GM12872 (cell line): Measurements from ENCODE around the gene IL1R1.

Experiments
- CTCF ChIP-seq: IDR thresholded peaks from 3 replicates; pipeline ENCODE4 v1.5.1; 2011; ENCODE audit warnings: low read depth, mild to moderate bottlenecking, low read length, moderate library complexity; ENCODE audit not compliant: insufficient read depth

The IL1R1 gene

GRCh38 chr2:102191501-102191900 is 49.0 kb downstream of the IL1R1 start:
- TF ChIP-seq CTCF = no peak

- no peak for TF ChIP-seq CTCF
These were observed 50.5 kb downstream of the IL1R1 start for GRCh38 chr2:102193074-102193473.

- no peak for TF ChIP-seq CTCF
These were observed 52.2 kb downstream of the IL1R1 start for GRCh38 chr2:102194609-102195268.

GRCh38 chr2:102197389-102198137 is 55.0 kb downstream of the IL1R1 start:
- TF ChIP-seq CTCF = no peak

GRCh38 chr2:102200539-102200938 is 58.0 kb downstream of the IL1R1 start:
- TF ChIP-seq CTCF = no peak

- no peak for TF ChIP-seq CTCF
These were observed 62.1 kb downstream of the IL1R1 start for GRCh38 chr2:102204638-102205037.

- TF ChIP-seq CTCF = no peak
These were observed 64.3 kb downstream of the IL1R1 start for GRCh38 chr2:102206666-102207341.
